Activated CD4-positive, alpha-beta T cell treated with anti-CD3 and anti-CD28 coated beads for 4 hours (primary cell): ENCODE data around the gene LACRT.

Source experiments
- DNase-seq, 2 donors: peaks; one replicate each; pipeline ENCODE4 v3.0.0-alpha.2; 2020

LACRT gene

DNA sequence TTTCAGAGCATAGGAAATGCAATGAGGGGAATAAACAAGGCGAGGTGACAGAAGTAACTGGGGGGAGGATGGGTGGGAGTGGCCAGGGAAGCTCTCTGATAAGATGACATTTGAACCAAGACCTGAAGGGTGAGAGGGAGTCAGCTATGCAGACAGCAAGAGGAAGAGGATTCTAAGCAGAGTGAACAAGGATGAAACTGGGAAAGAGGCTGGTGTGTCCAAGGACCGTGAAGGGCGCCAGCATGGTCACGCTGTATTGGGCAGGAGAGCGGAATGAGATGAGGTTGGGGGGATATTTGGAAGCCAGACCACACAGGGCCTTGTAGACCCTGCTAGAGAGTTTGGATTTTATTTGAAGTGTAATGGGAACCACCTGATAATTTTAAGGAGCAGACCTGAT is 35.7 kb downstream of the LACRT start:
- DNase-seq: no peak

DNA sequence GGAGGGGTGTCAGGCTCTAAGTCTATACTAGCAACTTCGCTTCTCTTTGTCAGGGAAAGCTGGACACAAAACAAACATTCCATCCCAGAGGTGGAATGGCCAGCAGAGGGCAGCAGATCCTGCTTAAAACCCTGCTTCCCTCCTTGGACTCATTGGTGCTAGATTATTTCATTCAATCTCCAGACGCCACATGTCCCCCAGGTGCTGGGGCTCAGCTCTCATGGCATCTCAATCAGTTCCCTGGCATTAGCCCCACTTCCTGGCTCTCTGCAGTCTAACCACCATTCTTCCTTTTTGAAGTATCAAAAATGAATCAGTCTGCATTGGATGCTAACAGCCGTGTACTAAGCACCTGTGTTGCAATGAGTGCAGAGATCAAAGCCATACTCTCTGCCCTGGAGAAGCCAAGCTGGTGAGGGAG is 38.2 kb downstream of the LACRT start:
- peak; percentile 29 to 52 for DNase-seq

DNA sequence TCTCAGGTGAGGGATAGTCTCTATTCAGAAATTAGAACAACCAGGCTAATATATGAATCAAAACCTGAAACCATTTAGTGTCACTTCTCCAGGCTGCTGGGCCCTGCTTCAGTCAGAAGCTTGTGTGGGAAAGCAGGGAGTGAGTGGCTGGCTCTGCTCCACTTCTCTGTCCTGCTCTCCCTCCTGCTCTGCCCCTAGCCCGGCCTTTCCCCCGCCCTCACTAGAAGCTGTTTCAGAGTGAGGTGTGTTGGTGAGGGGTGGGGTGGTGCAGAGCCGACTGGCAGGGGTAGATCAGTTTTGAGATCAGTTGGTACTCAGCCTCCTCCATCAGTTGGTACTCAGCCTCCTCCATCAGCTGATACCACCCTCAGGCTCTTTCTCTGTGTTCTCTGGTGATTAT is 39.2 kb downstream of the LACRT start:
- DNase-seq: no peak

DNA sequence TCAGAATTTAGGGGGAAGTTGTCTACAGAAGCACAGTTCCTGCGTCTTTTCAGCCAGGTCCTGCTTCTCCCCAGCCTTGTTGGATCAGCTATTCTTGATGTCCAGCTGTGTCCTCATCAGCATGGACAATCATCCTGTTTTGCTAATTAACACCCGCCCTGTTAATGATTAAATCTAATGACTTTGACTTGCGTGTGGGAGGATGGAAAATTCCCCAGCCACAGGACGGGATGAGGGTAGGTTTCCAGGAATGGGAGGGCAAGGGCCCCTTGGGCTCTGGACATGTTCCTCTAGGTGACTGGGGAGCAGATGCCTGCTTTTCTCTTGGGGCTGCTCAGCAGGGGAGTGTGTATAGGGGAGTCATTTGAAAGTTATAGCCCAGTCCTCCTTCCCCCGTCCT is 41.0 kb downstream of the LACRT start:
- DNase-seq: no peak

DNA sequence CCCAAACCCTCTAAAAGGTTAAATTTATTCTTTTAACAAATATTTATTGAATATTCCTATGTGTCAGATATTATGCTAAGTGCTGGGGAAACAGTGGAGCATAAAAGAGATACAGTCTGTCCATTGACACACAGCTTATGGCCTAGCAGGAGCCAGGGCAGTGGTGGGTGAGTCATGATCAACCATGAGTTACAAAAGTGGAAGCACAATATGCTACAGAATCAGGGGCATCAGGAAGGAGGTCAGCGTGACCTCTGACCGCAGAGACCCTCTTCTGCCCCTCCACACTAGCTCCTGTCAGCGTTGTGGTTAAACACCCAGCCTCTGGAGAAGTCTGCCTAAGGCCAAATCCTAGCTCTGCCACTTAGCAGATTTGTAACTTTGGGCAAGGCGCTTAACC is 41.6 kb downstream of the LACRT start:
- DNase-seq: no peak

DNA sequence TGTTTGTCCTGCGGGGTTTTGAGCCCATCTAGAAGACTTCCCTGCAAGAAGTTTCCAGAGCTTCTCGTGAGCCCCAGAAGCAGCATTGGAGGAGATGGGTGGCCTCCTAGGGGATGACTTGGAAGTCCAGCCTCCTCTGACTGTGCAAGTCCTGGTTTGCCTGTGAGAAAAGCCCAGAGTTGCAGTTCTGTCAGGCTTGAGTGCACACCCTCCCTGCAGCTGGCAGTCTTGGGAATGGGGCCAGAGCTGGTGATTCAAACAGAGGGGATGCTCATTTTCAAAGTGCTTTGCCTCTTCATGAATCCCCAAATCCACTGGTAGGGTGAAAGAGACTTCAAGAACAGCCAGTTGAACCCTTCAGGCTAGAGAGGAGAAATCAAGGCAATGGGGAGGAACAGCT is 42.4 kb downstream of the LACRT start:
- no peak for DNase-seq

DNA sequence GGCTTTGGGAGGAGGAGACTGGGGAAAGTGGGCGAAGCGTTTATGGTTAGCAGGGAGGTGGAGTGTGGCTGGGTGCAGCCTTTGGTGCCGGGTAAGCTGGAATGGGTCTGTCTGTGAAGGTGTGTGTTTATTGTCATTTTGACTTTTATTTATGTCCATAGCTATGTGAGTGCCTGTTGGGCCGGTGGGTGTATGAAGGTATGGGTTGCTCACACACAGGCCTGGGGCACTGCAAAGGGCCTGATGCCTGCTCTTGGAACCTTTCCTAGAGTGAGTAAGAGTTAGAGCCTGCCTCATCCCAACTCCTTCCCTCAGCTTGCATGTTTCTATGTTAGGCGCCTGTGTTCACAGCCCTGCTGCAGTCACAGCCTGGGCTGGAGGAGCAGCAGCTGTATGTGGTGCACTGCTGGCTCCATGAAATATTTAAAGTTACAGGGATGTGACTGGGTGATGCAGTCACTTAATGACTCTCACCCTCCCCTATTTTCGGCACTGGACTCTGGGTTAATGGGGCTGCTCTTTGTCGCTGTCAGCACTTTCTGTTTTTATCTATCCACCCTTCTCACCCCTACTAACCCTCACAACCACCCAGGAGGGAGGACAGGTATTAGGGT is 43.6 kb downstream of the LACRT start:
- no peak for DNase-seq

DNA sequence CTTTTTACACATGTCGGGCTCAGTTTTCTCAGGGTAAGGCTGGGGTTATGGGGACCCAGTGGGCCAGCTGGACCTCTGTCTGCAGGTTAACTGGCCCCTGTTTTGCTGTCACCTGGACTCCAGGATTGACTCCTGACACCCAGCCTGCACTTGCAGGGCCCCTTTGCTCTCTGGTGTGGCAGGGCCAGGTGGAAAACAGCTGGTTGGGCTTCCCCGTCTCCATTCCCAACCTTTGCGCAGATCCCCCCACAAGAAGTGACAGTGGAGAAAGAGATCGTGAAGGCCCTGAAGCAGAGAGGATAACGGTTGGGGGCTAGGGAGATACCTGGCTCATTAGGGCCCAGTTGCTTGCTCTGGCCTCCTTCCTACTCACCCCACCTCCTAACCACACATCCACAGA is 44.7 kb downstream of the LACRT start:
- DNase-seq: no peak

DNA sequence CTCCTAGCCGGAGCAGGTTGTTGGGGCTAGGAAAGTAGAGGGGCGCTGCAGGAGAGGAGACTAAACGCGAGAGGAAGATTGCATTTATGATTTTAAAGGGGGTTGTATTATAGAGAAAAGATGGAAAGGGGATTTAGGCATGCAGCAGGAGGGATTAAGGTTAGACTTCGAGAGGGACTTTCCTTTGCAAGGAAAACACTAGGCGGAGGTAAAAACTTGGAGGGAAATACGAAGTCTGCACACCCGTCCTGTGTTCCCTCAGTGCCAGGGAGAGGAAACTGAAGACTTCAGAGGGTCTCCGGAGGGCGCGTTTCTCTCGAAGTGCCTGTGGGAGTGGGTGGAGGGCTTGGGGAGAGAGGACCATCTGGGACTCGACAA is 45.8 kb downstream of the LACRT start:
- DNase-seq: no peak

DNA sequence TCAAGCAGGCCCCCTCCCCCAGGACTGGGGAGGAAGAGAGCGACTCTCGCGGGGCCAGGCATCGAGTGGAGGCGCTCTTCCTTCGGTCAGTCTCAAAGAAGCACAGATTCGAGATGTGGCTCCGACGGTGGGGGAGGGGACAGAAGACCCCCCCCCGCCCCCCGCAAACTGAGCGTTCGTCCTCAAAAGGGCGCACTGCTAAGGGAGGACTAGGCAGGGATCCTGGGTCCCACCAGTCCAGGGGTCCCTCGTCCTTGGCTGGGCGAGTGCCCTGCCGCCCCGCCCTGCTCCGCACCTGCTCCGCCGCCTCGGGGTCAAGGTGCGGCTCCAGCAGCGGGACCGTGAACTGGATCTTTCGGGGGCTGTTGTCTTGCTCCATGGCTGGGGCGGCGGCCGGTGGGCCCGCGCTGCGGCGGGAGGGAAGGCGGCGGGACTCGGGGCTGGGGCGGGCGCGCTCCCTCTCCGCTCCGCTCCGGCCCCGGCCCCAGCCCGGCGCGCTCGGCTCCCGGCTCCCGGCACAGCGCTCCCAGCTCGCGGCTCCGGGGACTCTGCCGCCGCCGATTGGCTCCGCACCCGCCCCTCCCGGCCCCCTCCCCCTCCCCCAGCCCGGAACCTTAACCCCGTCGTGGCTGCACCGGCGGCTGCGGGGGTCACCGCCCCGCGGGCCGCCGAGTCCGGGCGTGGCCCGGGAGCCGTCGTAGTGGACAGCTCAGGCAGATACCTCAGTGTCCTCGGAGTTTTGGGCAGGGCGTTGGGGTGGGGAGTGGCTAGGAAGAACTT is 46.4 kb downstream of the LACRT start, which contains the start of gene PPP1R1A:
TSS of gene PPP1R1A (minus strand) at position 550 of the 780 bp plus-strand sequence. CDS start at position 379, 171 bp downstream.
- DNase-seq: no peak

DNA sequence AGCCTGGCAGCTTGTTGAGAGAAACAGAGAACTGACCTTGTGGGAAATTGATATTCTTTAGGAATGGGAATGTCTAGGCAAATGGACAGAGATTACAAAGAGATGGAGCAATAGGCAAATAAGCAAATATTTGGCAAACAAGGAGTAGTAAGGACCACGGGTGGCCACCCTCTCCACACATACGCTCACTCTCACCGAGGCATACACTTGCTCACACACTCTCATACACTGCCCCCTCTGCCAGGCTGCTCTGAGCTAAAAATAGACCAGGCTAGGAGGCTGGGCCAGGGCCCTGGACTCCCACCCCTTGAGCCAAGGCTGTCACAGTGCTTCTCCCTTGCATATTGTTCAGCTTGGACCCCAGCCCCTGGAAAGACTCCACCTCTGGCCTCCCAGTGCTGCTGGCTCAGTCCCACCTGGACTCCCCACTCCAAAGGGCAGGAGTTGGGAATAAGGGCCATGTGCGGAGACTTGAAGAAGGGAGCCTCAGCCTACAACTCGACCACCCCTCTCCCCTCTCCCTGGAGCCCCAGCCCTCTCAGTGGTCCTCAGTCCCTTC is 47.3 kb downstream of the LACRT start:
- no peak for DNase-seq

DNA sequence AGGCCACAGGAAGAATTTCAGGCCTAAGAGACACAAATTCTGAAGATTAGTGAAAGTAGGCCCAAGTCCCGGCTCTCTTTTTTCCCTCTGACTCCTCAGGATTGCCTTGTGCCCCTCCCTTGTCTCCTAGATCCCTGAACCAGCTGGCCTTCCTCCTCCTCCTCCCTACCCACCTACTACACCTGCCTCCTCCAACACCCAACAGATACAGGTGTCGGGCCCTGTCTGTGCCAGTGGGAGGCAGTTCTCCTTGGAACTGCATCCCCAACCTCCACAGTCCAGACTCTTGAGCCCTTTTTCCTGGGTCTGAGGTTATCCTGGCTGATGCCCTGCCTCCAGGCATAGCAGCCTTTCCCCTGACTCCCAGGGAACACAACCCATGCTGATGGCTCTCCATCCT is 48.1 kb downstream of the LACRT start:
- no peak for DNase-seq

DNA sequence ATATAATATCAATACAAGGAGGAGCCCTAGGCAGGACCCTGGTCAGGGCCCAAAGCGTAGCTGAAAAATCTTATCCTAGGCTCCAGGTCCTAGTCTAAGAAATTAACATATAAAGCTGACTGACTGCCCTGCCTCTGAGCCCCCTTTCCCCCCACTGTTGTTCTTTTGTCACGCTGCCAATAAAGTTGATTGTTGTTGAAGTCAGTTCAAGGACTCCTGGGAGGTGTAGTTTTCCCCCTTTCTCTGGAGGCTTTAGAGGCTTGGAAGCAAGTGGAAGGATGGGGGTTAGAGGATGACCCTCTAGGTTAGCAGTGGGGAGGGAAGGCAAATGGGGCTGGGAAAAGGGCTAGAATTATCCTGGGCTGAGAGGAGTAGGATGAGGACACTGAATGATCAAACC is 49.5 kb downstream of the LACRT start:
- DNase-seq: no peak

DNA sequence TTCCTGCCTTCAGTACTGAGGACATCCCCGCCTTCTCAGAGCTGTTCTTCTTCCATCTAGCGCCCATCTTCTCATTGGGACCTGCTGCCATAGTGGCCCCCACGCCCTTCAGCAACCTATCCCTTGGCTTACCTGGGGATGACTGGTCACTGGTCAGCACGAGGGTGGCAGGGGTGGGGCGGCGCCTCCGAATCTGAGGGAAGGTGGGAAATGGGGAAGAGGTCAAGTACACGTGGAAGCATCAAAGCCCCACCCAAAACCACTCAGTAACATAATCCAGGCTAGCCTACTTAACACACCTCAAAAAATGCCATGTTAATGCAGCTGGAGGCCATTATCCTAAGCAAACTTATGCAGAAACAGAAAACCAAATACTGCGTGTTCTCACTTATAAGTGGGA is 50.6 kb downstream of the LACRT start:
- DNase-seq: no peak

DNA sequence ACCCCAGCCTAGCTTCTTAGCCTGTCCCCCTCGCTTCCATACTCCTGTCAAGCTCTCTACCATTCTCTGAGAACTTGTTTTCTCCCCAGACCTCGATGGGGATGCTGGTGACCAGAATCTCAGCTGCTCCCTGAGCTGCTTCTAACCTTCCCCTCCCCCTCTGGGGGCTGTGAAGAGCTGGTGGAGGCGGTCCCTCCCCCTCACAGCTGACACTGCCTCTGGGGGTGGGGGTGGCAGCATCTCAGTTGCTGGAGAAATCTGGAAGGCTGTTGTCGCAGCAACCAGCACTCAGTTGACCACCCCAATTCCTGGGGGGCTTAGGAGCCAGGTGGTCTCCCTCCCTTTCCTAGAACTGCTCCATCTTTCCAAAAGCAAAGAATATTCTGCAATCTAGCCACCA is 51.0 kb downstream of the LACRT start:
- DNase-seq: no peak

DNA sequence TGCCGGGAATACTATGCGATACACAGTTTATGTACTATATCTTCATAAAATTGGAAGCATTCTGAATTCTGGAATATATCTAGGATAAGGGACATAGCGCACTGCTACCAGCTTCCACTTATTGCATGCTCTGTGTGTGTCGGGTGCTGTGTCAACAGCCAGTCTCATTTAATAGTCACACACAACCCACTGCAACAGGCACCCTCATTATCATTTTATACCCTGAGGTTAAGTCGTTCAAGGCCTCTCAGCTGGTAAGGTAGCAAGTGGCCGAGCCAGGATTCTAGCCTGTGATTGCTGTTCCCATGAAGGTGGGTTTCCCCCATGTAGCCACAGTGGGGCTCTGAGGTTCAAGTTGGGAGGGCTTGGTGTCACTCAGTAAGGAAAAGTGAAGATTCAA is 53.3 kb downstream of the LACRT start:
- no peak for DNase-seq
